ENCODE data around the gene OR5P2. TPM values are rescaled to one million over a fixed set of nuclear protein-coding genes. Genes with fewer than 3 reads are reported as not detected.

OR5P2 gene, protein sequence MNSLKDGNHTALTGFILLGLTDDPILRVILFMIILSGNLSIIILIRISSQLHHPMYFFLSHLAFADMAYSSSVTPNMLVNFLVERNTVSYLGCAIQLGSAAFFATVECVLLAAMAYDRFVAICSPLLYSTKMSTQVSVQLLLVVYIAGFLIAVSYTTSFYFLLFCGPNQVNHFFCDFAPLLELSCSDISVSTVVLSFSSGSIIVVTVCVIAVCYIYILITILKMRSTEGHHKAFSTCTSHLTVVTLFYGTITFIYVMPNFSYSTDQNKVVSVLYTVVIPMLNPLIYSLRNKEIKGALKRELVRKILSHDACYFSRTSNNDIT
- not detected for total RNA-seq
- long read RNA-seq: 0 reads

DNA sequence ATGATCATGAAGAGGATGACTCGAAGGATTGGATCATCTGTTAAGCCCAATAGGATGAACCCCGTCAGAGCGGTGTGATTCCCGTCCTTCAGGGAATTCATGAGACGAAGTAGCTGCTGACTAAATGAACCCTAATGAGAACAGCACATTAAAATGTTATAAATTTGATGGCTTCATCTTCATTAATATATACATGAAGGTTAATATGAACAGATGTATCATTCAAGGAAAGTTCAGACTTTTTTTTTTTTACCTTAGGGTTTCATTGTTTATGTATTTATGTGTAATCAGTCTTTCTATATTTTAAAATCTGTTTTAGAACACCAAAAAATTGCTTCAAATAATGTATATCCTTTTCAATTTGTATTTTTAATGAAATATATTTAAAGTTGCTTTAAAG lies at the start of gene OR5P2:
OR5P2 (minus strand) TSS at position 101 of the 400 bp plus-strand sequence; CDS start at position 101, 0 bp downstream.
- Histone ChIP-seq H3K4me3 (no peak within 1 kb of the TSS), H3K36me3 (no peaks in the 10 kb centered on the region), H3K27ac (replicated peaks) (no peak within 1 kb of the TSS), H3K4me1 (no peaks in the 10 kb centered on the region), H3K27me3 (ENCODE audit: low read depth) (peaks cover 6% of the 10 kb centered on the region), H3K9me3 (replicated peaks) (peaks cover 10% of the 10 kb centered on the region)
- TF ChIP-seq, protein P1, sequence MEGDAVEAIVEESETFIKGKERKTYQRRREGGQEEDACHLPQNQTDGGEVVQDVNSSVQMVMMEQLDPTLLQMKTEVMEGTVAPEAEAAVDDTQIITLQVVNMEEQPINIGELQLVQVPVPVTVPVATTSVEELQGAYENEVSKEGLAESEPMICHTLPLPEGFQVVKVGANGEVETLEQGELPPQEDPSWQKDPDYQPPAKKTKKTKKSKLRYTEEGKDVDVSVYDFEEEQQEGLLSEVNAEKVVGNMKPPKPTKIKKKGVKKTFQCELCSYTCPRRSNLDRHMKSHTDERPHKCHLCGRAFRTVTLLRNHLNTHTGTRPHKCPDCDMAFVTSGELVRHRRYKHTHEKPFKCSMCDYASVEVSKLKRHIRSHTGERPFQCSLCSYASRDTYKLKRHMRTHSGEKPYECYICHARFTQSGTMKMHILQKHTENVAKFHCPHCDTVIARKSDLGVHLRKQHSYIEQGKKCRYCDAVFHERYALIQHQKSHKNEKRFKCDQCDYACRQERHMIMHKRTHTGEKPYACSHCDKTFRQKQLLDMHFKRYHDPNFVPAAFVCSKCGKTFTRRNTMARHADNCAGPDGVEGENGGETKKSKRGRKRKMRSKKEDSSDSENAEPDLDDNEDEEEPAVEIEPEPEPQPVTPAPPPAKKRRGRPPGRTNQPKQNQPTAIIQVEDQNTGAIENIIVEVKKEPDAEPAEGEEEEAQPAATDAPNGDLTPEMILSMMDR (IDR thresholded peaks at IDR 0.05; ENCODE audit: borderline replicate concordance): no peak
- intact Hi-C loops (cut with micrococcal nuclease): no loop called here
- DNase-seq: no peak

DNA sequence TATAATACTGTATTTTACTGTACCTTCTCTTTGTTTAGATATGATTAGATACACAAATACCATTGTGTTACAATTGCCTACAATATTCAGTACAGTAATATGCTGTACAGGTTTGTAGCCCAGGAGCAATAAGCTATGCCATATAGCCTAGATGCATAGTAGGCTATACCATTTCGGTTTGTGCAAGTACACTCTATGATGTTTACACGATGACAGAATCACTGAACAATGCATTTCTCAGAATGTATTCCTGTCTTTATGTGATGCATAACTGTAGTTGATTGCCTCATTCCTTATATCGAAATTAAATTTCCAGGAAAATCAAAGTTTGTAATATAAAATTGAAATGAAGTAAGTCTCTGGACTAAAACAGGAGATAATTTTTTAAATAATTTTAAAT lies 49.3 kb upstream of the OR5P2 start:
- Histone ChIP-seq H3K27me3 (ENCODE audit: low read depth) (peaks cover 4% of the 10 kb centered on the region), H3K4me3 (no peak overlapping the region), H3K9me3 (replicated peaks) (no peaks in the 10 kb centered on the region), H3K27ac (replicated peaks) (no peak overlapping the region), H3K4me1 (no peaks in the 10 kb centered on the region), H3K36me3 (no peaks in the 10 kb centered on the region)
- intact Hi-C loops (cut with micrococcal nuclease): no loop called here
- DNase-seq: no peak
- TF ChIP-seq, protein P1 (IDR thresholded peaks at IDR 0.05; ENCODE audit: borderline replicate concordance): no peak

DNA sequence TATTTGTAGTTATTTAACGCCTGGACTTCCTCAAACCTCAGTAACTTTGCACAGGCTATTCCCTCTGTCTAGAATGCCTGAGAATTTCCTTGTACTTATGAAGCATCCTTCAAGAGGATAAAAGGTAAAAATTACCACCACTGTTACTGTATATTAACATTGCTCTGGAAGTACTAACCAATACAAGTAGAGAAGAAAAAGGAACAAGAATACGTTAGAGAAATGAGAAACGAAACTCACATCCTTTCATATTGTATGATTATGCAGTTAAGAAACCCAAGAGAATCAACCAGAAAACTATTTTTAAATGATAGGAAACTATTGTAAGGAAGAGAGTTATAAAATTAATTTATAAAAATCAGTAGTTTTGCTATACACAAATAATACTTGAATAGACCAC lies 48.2 kb upstream of the OR5P2 start:
- Histone ChIP-seq H3K27me3 (ENCODE audit: low read depth) (peaks cover 12% of the 10 kb centered on the region), H3K4me1 (no peaks in the 10 kb centered on the region), H3K4me3 (no peak overlapping the region), H3K9me3 (replicated peaks) (no peaks in the 10 kb centered on the region), H3K27ac (replicated peaks) (no peak overlapping the region), H3K36me3 (no peaks in the 10 kb centered on the region)
- no peak for DNase-seq
- TF ChIP-seq, protein P1 (IDR thresholded peaks at IDR 0.05; ENCODE audit: borderline replicate concordance): no peak
- intact Hi-C loops (cut with micrococcal nuclease): no loop called here

DNA sequence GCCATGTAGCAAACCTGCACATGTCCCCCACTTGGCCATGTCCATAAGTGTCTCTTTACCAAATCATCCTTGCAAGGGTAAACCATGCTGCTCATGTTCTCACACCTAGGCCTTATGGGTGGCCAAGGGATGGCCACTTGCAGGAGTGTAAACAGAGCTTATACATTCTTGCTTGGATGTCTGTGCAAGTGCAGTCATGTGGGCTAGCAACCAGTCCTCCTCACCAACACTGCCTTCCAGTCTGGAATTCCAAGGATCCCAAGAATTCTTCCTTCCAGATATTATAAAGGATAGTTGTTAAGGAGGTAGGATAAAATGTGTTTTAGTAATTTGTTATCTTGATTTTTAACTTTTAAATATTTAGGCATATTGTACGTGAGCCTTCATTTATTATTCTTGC lies 47.8 kb upstream of the OR5P2 start:
- no peak for DNase-seq
- intact Hi-C loops (cut with micrococcal nuclease): no loop called here
- TF ChIP-seq, protein P1 (IDR thresholded peaks at IDR 0.05; ENCODE audit: borderline replicate concordance): no peak
- peaks cover 12% of the 10 kb centered on the region for H3K27me3 ChIP-seq (ENCODE audit: low read depth)
- no peaks in the 10 kb centered on the region for H3K36me3 ChIP-seq
- no peaks in the 10 kb centered on the region for H3K4me1 ChIP-seq
- H3K9me3 ChIP-seq (replicated peaks): no peaks in the 10 kb centered on the region
- H3K4me3 ChIP-seq: no peak overlapping the region
- H3K27ac ChIP-seq (replicated peaks): no peak overlapping the region

DNA sequence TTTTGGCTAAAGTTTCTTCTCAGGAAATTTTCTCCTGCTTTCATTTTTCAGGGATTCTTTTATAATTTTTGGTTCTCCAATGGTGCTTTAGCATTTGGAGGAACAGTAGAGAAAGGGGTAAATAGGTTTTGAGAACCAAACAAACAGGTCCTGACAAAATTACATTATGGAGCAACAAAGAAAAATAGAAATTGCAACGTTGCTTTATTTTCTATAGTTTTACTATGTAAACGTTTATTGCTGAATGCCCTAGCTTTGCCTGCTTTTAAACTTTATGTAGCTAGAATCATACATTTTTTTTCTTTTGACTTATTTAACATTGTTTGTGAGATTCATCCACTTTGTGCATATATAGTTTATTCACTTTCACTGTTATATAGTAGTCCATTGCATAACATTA lies 43.8 kb upstream of the OR5P2 start:
- peaks cover 16% of the 10 kb centered on the region for H3K27me3 ChIP-seq (ENCODE audit: low read depth)
- DNase-seq: no peak
- H3K4me1 ChIP-seq: no peaks in the 10 kb centered on the region
- H3K9me3 ChIP-seq (replicated peaks): no peaks in the 10 kb centered on the region
- H3K4me3 ChIP-seq: no peak overlapping the region
- no peak overlapping the region for H3K27ac ChIP-seq (replicated peaks)
- intact Hi-C loops (cut with micrococcal nuclease): no loop called here
- TF ChIP-seq, protein P1 (IDR thresholded peaks at IDR 0.05; ENCODE audit: borderline replicate concordance): no peak
- no peaks in the 10 kb centered on the region for H3K36me3 ChIP-seq

Measured in left ventricle myocardium inferior (tissue), 1 donor.